ENCODE measurements around the gene COL27A1. TPM values are rescaled to one million over a fixed set of nuclear protein-coding genes. Genes with fewer than 3 reads are reported as not detected.

Gene COL27A1
- polyA plus RNA-seq, 1 donor (not counting 4 experiments of a cell fraction or from before 2014, with no cell fraction given), result 14.0 TPM

DNA sequence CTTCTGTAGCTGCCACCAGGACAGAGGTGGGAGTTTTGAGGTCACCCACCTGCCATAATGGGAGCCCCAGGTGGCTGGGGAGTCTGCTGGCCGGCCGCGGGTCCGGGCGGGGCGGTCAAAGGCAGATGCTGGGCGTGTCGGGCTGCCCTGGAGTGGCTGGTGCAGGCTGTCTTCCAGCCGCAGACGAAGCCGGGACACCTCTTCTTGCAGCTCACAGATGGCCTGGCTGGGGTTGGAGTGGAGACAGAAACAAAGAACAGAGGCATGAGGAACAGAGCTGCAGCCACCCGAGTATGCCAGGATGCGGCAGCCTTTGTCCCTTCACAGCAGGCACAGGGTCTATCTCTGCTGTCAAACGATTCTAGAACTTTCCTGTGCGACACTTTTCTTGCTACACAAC lies 192.3 kb downstream of the COL27A1 start:
- TF ChIP-seq EZH2 (IDR thresholded peaks at IDR 0.05; ENCODE audit: low read length) (no peak), CTCF (optimal IDR thresholded peaks at IDR 0.05 in 1 of 3, IDR thresholded peaks at IDR 0.05 in 1 of 3, conservative IDR thresholded peaks at IDR 0.05 in 1 of 3; ENCODE audit: extremely low read depth in 1 of 3, insufficient read depth in 2 of 3, low read length in 3 of 3) (no peak)
- H3K9me3 ChIP-seq (ENCODE audit: control insufficient read depth, low read depth, low read length), result no peaks in the 10 kb centered on the region
- H3K4me1 ChIP-seq (ENCODE audit: control insufficient read depth, extremely low read depth, insufficient read depth, low read length), result peaks cover 25% of the 10 kb centered on the region
- no peaks in the 10 kb centered on the region for H3K79me2 ChIP-seq (ENCODE audit: control insufficient read depth, insufficient read depth, low read length)
- FAIRE-seq (no peak), DNase-seq (ENCODE audit: low read depth, low spot score) (no peak)
- no peak overlapping the region for H2AFZ ChIP-seq (ENCODE audit: control insufficient read depth, low read length)
- H4K20me1 ChIP-seq (ENCODE audit: control insufficient read depth, extremely low read depth, insufficient read depth, low read length), result no peaks in the 10 kb centered on the region
- H3K27ac ChIP-seq (ENCODE audit: control insufficient read depth, insufficient read depth, low read length), result no peak overlapping the region
- H3K36me3 ChIP-seq (ENCODE audit: control insufficient read depth in 2 of 2, extremely low read depth in 1 of 2, insufficient read depth in 2 of 2, low read length in 2 of 2), result peaks cover 5 to 10% of the 10 kb centered on the region in 2 experiments
- H3K27me3 ChIP-seq (ENCODE audit: control insufficient read depth, extremely low read depth, insufficient read depth, low read length), result no peaks in the 10 kb centered on the region
- H3K4me3 ChIP-seq (ENCODE audit: control insufficient read depth in 2 of 3, extremely low read depth in 1 of 3, insufficient read depth in 2 of 3, low read depth in 1 of 3, low read length in 3 of 3), result no peak overlapping the region
- peaks cover 2% of the 10 kb centered on the region for H3K9me1 ChIP-seq (ENCODE audit: control insufficient read depth, extremely low read depth, insufficient read depth, low read length)
- no peak overlapping the region for H3K9ac ChIP-seq (ENCODE audit: control insufficient read depth, extremely low read depth, insufficient read depth, low read length)
- dilution Hi-C loops (cut with MboI; ENCODE audit: extremely low pct_ligation_motif_present, low sequenced_read_pairs), result no loop called here
- no peak overlapping the region for H3K4me2 ChIP-seq (ENCODE audit: control insufficient read depth, extremely low read depth, insufficient read depth, low read depth, low read length)

DNA sequence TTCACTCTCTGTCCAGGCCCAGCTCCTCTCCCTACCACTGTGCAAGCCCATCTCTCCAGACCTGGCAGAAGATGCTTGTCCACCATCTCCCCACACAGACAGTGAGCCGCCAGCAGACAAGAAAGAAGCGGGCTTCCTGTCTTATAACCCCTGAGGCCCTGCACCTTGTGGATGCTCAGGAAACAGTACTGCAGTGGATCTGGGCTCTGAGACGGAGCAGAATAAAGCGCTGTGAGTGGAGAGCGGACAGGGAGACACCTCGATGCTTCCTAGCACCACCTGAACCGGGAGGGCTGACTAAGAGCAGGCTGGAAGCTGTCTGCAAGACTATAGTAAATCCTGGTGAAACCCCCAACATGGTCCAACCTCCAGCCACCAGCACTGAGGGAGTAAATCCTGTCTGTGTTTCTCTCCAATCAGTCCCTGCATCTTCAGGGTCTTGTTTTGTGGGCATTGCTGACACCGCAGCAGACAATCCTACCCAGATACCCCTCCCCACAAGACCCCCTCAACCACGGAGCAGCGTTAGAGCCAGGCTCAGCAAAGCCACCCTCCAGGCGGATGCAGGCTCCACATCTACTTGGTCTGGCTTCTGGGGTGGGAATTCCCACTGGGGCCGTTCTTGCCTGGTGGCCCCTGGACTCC lies 193.0 kb downstream of the COL27A1 start:
- no peaks in the 10 kb centered on the region for H3K9me3 ChIP-seq (ENCODE audit: control insufficient read depth, low read depth, low read length)
- dilution Hi-C loops (cut with MboI; ENCODE audit: extremely low pct_ligation_motif_present, low sequenced_read_pairs), result no loop called here
- H3K9ac ChIP-seq (ENCODE audit: control insufficient read depth, extremely low read depth, insufficient read depth, low read length), result peak overlapping the region; percentile 49
- no peaks in the 10 kb centered on the region for H3K79me2 ChIP-seq (ENCODE audit: control insufficient read depth, insufficient read depth, low read length)
- no peaks in the 10 kb centered on the region for H3K27me3 ChIP-seq (ENCODE audit: control insufficient read depth, extremely low read depth, insufficient read depth, low read length)
- H3K9me1 ChIP-seq (ENCODE audit: control insufficient read depth, extremely low read depth, insufficient read depth, low read length), result no peaks in the 10 kb centered on the region
- peak overlapping the region; percentile 45 for H3K27ac ChIP-seq (ENCODE audit: control insufficient read depth, insufficient read depth, low read length)
- H3K36me3 ChIP-seq (ENCODE audit: control insufficient read depth in 2 of 2, extremely low read depth in 1 of 2, insufficient read depth in 2 of 2, low read length in 2 of 2), result peaks cover 5 to 10% of the 10 kb centered on the region in 2 experiments
- DNase-seq (ENCODE audit: low read depth, low spot score), result no peak
- H3K4me1 ChIP-seq (ENCODE audit: control insufficient read depth, extremely low read depth, insufficient read depth, low read length), result peaks cover 19% of the 10 kb centered on the region
- TF ChIP-seq CTCF (optimal IDR thresholded peaks at IDR 0.05 in 1 of 3, IDR thresholded peaks at IDR 0.05 in 1 of 3, conservative IDR thresholded peaks at IDR 0.05 in 1 of 3; ENCODE audit: extremely low read depth in 1 of 3, insufficient read depth in 2 of 3, low read length in 3 of 3), result no peak
- TF ChIP-seq EZH2 (IDR thresholded peaks at IDR 0.05; ENCODE audit: low read length), result no peak
- H3K4me3 ChIP-seq (ENCODE audit: control insufficient read depth in 2 of 3, extremely low read depth in 1 of 3, insufficient read depth in 2 of 3, low read depth in 1 of 3, low read length in 3 of 3), result no peak overlapping the region
- no peaks in the 10 kb centered on the region for H4K20me1 ChIP-seq (ENCODE audit: control insufficient read depth, extremely low read depth, insufficient read depth, low read length)
- no peak overlapping the region for H2AFZ ChIP-seq (ENCODE audit: control insufficient read depth, low read length)
- peak overlapping the region; percentile 20 for H3K4me2 ChIP-seq (ENCODE audit: control insufficient read depth, extremely low read depth, insufficient read depth, low read depth, low read length)
- no peak for FAIRE-seq

All from keratinocyte (primary cell).